ENCODE measurements around the gene IGLL1.
"Not testable (repeated sequence)": the region's sequence is repeated elsewhere in the genome, so short reads cannot be mapped to it uniquely, and the experiment has no call there.

The IGLL1 gene

GRCh38 chr22:23561025-23561510 lies 19.0 kb downstream of the IGLL1 start:
- not testable (repeated sequence) for DNase-seq

DNA sequence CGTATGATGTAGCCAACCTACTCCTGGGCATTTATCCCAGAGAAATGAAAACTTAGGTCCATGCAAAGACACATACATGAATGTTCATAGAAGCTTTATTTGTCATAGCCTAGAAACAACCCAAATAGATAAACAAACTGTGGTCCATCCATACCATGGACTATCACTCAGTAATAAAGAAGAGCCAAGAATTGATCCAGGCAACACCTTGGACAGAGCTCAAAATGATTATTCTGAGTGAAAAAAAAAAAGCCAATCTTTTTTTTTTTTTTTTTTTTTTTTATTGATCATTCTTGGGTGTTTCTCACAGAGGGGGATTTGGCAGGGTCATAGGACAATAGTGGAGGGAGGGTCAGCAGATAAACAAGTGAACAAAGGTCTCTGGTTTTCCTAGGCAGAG lies 19.9 kb downstream of the IGLL1 start:
- DNase-seq = not testable (repeated sequence)

DNA sequence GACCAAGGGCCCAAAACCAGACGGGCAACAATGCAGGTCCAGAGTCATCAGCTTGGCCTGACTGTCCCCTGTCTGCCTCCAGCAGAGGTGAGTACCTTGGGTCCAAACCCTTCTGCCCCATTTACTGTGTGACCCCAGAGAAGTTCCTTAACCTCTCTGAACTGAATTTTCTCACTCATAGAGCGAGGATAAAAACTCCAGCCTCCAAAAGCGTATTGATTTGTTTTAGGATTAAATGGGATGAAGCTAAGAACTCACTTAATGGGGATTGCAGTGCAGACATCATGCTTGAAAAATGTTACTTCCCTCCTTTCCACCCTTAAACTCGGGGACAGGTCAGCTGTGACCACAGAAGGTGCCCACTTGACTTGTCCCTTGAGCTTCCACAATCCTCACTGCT lies 22.6 kb downstream of the IGLL1 start:
- DNase-seq = no peak

DNA sequence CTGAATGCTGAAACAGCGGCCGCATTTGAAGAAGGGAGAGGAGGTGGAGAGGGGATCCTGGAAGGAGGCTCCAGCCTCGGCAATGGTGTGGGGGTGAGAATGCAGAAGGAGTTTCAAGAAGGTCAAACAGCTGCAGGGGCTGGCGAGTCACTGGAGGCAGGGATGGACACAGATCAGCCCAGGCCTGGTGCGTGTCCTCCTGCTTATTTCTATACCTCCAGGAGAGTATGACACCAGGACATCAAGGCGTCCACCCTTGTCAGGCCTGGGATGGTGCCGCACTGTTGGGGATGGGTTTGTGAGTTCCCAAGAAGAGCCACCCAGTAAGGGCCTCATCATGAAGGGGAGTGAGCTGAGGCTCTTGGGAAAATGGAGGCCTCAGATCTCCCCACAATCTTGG lies 23.1 kb downstream of the IGLL1 start:
- no peak for DNase-seq

- DNase-seq = no peak
These were observed 24.0 kb downstream of the IGLL1 start for GRCh38 chr22:23556026-23556620.

DNA sequence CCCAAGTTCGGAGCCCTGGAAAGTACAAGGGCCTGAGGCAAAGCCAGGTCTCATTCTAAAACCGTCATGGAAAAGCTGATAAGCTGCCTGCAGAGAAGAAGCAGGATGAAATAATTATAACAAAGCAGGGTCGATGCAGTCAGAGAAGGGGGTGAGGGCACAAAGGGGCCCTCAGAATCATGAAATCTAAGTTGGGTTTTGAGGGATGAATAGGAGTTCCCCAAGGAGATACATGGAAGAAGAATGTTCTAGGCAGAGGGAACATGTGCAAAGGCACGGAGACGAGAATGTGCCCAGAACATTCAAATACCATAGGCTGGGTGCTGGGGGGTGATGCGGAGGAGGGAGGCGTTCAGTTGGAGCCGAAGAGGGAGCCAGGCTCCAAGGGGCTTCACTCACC lies 25.0 kb downstream of the IGLL1 start:
- DNase-seq = no peak

DNA sequence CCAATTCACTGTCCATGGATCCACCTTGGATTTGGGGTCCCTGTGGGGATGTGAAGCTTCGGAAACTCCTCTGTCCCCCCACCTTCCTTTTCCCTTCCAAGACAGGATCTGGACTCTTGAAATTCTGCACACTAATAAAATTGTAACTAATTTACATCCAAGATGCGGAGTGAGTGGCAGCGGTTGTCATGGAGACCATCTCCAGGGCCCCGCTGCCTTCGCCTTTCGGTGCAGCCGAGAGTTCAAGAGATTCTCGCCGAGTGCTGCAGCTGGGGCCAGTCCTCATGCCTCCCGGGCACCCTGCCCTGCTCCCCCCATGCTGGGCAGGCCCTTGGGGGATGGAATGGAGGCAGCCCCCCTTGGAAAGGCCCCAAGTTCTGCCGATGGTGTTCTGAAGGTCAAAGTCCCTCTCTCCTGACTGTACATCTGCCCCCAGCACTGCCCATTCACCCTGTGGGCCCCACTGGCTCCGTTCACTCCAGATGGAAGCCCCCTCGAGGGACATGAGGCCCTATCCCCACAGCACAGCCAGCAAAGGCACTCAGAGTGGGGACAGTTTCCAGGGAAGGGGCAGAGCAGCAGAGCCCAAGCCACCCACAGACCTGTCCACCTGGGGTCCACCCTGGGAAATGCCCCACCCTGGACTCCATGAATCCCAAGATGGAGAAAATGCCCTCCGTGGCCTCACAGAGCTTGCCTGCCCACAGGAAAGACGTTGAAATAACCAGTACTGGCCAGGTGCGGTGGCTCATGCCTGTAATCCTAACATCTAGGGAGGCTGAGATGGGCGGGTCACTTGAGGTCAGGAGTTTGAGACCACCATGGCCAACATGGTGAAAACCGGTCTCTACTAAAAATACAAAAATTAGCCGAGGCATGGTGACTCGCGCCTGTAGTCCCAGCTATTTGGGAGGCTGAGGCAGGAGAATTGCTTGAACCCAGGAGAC lies 25.9 kb downstream of the IGLL1 start:
- no peak for DNase-seq

- DNase-seq = no peak
These were observed 26.7 kb downstream of the IGLL1 start for GRCh38 chr22:23553438-23553837.

DNA sequence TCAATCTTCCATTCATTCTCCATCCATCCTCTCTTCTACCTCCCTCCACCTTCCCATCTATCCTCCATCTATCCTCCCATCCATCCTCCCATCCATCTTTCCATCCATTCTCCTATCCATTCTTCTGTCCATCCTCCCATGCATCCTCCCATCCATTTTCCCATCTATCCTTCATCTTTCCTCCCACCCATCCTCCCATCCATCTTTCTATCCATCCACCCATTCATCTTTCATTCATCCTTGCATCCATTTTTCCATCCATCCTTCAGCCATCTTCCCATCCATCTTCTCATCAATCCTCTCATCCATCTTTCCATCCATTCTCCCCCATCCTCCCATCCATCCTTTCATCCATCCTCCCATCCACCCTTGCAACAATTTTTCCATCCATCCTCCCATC lies 27.5 kb downstream of the IGLL1 start:
- no peak for DNase-seq

DNA sequence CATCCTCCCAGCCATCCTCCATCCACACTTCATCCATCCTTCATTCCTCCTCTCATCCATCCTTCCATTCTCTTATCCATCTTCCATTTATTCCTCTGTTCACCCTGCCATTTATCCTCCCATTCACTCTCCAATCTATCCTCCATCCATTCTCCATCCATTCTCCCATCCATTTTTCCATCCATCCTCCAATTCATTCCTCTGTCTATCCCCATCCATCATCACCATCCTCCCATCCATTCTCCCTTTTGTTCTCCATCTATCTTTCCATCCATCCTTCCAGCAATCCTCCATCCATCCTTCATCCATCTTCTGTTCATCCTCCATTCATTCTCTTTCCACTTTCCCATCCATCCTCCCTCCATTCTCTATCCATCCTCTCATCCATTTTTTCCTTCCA lies 28.7 kb downstream of the IGLL1 start:
- DNase-seq = no peak

- no peak for DNase-seq
These were observed 29.9 kb downstream of the IGLL1 start for GRCh38 chr22:23550049-23550650.

DNA sequence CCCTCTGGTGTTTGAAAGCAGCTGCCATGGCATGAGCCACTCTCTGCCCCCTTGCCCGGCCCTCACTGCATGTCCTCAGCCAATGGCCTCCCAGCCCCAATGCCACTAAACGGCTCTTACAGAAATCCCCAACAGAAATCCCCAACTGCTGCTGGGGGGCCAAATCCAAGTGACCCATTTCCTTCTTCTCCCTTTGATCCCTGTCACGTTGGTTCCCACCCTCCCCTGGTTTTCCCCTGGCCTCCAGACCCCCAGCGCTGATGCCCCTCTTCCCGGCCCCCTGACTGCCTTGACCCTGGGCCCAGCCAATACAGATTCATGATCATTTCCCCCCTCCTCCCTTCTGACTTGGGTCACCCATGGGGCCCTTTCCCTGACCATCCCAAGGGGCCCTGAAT lies 30.9 kb downstream of the IGLL1 start:
- no peak for DNase-seq

- DNase-seq = no peak
These were observed 31.4 kb downstream of the IGLL1 start for GRCh38 chr22:23548501-23549197.

DNA sequence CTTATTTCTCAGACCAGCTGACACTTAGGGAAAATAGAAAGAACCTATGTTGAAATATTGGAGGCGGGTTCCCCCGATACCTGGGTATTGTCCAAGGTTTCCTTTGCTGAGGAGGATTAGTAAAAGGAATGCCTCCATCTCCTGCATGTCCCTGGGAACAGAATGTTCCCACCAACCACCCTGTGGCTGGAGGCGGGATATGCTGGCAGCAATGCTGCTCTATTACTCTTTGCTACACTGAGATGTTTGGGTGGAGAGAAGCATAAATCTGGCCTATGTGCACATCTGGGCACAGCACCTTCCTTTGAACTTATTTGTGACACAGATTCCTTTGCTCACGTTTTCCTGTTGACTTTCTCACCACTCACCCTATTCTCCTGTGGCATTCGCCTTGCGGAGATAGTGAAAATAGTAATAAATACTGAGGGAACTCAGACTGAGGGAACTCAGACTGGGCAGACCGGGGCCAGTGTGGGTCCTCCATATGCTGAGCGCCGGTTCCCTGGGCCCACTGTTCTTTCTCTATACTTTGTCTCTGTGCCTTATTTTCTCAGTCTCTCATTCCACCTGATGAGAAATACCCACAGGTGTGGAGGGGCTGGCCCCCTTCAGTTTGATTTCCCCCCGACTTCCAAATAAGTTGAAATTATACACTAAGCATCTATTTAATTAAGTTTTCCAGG lies 32.1 kb downstream of the IGLL1 start:
- DNase-seq = no peak

- DNase-seq = not testable (repeated sequence)
These were observed 32.7 kb downstream of the IGLL1 start for GRCh38 chr22:23547382-23547781.

DNA sequence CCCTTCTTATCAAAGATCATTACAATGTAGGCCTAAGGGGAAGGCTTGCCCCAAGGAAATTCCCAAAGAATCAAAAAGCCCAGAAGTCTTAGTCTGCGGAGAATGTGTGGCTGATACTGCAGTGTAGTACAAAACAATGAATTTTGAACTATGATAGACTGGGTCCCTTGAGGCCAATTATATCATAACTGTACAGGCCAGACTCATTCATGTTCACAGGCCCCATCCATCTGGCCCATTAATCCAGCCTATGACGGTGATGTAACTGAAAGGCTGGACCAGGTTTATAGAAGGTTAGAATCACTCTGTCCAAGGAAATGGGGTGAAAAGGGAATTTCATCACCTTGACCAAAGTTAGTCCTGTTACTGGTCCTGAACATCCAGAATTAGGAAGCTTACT lies 35.2 kb downstream of the IGLL1 start:
- DNase-seq = no peak

DNA sequence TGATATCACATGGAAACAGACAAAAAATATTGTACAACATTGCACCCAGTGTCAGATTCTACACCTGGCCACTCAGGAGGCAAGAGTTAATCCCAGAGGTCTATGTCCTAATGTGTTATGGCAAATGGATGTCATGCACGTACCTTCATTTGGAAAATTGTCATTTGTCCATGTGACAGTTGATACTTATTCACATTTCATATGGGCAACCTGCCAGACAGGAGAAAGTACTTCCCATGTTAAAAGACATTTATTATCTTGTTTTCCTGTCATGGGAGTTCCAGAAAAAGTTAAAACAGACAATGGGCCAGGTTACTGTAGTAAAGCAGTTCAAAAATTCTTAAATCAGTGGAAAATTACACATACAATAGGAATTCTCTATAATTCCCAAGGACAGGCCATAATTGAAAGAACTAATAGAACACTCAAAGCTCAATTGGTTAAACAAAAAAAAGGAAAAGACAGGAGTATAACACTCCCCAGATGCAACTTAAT lies 36.5 kb downstream of the IGLL1 start:
- DNase-seq = not testable (repeated sequence)

DNA sequence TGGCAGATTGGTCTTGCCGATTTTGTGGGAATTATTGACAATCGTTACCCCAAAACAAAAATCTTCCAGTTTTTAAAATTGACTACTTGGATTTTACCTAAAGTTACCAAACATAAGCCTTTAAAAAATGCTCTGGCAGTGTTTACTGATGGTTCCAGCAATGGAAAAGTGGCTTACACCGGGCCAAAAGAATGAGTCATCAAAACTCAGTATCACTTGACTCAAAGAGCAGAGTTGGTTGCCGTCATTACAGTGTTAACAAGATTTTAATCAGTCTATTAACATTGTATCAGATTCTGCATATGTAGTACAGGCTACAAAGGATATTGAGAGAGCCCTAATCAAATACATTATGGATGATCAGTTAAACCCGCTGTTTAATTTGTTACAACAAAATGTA lies 37.2 kb downstream of the IGLL1 start:
- peak; percentile 57 for DNase-seq

DNA sequence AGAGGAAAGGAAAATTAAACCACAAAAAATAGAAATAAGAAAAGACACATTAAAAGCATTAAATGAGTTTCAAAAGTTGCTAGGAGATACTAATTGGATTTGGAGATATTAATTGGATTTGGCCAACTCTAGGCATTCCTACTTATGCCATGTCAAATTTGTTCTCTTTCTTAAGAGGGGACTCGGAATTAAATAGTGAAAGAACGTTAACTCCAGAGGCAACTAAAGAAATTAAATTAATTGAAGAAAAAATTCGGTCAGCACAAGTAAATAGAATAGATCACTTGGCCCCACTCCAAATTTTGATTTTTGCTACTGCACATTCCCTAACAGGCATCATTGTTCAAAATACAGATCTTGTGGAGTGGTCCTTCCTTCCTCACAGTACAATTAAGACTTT lies 37.7 kb downstream of the IGLL1 start:
- not testable (repeated sequence) for DNase-seq

- peak; percentile 60 for DNase-seq
These were observed 38.2 kb downstream of the IGLL1 start for GRCh38 chr22:23541849-23542281.

GRCh38 chr22:23540837-23541236 lies 39.3 kb downstream of the IGLL1 start:
- DNase-seq = not testable (repeated sequence)

DNA sequence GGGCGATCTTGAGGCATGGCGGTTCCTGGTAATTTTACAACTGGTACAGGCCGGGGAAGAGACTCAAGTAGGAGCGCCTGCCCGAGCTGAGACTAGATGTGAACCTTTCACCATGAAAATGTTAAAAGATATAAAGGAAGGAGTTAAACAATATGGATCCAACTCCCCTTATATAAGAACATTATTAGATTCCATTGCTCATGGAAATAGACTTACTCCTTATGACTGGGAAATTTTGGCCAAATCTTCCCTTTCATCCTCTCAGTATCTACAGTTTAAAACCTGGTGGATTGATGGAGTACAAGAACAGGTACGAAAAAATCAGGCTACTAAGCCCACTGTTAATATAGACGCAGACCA lies 40.3 kb downstream of the IGLL1 start:
- DNase-seq = not testable (repeated sequence)

Data from hematopoietic multipotent progenitor cell treated with erythropoietin and hydrocortisone succinate and interleukin-3 and kit ligand, for 4 days (in vitro differentiated cells).